ENCODE measurements around the gene JAKMIP3. TPM values are rescaled to one million over a fixed set of nuclear protein-coding genes. Genes with fewer than 3 reads are reported as not detected.
A peak's percentile ranks its signal among the peaks of the same experiment; 100 is the strongest.

The JAKMIP3 gene
- total and polyA plus RNA-seq, 2 experiments from 2014 or later = 0.26 to 0.42 TPM

DNA sequence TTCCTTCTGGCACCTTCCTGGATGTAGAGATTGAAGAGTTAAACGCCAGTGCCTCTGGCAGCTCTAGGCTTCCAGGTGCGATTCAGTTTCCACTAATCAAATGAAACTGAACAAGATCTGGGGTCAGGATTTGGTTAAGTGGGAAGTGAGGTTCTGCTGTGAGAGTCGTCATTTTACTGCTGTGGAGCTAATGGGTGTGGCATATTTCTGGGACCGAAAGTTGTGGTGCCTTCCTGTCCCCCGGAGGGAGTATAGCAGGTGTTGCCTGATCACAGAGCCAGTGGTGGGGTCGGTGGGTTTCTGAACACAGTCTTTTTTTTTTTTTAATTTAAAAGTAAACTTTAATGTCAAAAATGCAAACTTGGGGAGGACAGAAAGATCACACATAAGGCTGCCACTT is 37.0 kb upstream of the JAKMIP3 start:
- TF ChIP-seq, protein P1, sequence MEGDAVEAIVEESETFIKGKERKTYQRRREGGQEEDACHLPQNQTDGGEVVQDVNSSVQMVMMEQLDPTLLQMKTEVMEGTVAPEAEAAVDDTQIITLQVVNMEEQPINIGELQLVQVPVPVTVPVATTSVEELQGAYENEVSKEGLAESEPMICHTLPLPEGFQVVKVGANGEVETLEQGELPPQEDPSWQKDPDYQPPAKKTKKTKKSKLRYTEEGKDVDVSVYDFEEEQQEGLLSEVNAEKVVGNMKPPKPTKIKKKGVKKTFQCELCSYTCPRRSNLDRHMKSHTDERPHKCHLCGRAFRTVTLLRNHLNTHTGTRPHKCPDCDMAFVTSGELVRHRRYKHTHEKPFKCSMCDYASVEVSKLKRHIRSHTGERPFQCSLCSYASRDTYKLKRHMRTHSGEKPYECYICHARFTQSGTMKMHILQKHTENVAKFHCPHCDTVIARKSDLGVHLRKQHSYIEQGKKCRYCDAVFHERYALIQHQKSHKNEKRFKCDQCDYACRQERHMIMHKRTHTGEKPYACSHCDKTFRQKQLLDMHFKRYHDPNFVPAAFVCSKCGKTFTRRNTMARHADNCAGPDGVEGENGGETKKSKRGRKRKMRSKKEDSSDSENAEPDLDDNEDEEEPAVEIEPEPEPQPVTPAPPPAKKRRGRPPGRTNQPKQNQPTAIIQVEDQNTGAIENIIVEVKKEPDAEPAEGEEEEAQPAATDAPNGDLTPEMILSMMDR (IDR thresholded peaks at IDR 0.05; ENCODE audit: low read depth, low read length) = no peak

DNA sequence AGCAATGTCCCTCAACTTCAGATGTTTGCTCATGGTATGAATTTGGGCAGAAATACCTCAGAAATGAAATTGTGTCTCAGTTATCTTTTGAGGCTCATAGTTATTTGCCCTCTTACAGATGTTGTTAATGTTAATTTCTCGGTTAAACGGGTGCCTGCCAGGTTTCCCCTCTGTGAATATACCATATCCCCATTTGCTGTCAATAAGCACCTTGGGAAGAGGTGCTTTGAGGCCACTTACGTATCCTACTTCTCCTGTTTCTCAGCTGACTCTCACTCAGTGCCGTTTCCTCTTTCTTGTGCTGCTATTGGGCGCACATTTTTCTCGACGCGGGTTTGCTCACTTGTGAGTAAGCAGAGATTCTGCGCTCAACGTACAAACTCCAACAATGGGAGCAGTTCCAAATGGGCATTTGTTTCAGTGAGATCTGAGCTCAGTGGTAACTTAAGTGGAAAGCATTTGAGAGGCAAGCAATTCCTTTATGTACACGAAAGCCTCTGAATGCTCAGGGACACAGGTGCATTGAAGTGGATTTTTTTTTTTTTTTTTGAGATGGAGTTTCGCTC is 34.8 kb upstream of the JAKMIP3 start:
- DNase-seq (ENCODE audit: low read depth in 1 of 2, low spot score in 1 of 2) = no peak
- no peaks in the 10 kb centered on the region for H3K4me1 ChIP-seq (ENCODE audit: low read depth)
- H3K36me3 ChIP-seq = no peaks in the 10 kb centered on the region
- TF ChIP-seq, protein P1 (IDR thresholded peaks at IDR 0.05; ENCODE audit: low read depth, low read length) = no peak
- no peak overlapping the region for H3K27ac ChIP-seq
- no peaks in the 10 kb centered on the region for H3K9me3 ChIP-seq (ENCODE audit: low read depth)
- H3K4me3 ChIP-seq = no peak overlapping the region
- H3K27me3 ChIP-seq = peaks cover 50% of the 10 kb centered on the region

More for the DNA sequence above, 37.0 kb upstream of the JAKMIP3 start:
- no peak overlapping the region for H3K27ac ChIP-seq
- H3K27me3 ChIP-seq = peaks cover 40% of the 10 kb centered on the region
- no peaks in the 10 kb centered on the region for H3K9me3 ChIP-seq (ENCODE audit: low read depth)
- no peak overlapping the region for H3K4me3 ChIP-seq
- no peaks in the 10 kb centered on the region for H3K36me3 ChIP-seq
- no peaks in the 10 kb centered on the region for H3K4me1 ChIP-seq (ENCODE audit: low read depth)
- no peak for DNase-seq (ENCODE audit: low read depth in 1 of 2, low spot score in 1 of 2)

DNA sequence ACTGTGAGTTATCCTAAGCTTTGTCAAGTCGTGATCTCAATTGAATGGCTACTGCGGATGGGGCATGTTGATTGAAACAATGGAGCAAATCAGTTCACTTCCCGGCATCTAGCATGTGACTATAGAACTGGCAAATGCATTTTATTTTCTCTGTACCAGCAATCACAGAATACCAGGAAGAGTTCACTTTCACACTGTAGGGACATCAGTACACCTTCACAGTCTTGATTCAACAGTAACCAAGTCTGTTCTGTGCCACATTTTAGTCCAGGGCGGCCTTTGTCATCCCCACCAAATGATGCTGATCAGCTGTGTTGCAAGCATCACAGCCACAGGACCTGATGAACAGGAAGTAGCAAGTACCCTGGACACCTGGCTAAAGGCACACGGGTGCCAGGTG is 32.1 kb upstream of the JAKMIP3 start:
- DNase-seq (ENCODE audit: low read depth in 1 of 2, low spot score in 1 of 2) = no peak
- H3K27ac ChIP-seq = no peak overlapping the region
- no peaks in the 10 kb centered on the region for H3K36me3 ChIP-seq
- no peaks in the 10 kb centered on the region for H3K4me1 ChIP-seq (ENCODE audit: low read depth)
- no peaks in the 10 kb centered on the region for H3K9me3 ChIP-seq (ENCODE audit: low read depth)
- peaks cover 74% of the 10 kb centered on the region for H3K27me3 ChIP-seq
- TF ChIP-seq, protein P1 (IDR thresholded peaks at IDR 0.05; ENCODE audit: low read depth, low read length) = no peak
- no peak overlapping the region for H3K4me3 ChIP-seq

DNA sequence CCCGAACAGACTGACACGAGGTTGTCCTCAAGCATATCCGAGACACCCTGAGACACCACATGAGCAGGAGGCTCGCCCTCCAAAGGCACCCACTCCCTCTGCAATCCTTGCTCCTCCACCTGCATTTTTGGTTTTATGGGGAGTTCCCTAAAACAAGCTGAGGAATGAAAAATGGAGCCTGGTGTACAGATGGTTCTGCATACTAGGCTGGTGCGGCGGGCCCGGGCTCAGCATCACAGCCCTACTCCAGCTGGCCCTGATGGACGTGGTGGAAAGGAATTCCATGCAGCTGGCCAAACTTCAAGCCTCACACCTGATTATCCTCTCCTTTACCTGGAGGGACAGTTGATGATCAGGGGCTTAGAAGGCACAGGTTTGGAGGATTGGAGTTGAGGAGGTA is 30.3 kb upstream of the JAKMIP3 start:
- Histone ChIP-seq H3K4me3 (no peak overlapping the region), H3K9me3 (ENCODE audit: low read depth) (no peaks in the 10 kb centered on the region), H3K27me3 (peaks cover 88% of the 10 kb centered on the region), H3K36me3 (no peaks in the 10 kb centered on the region), H3K4me1 (ENCODE audit: low read depth) (no peaks in the 10 kb centered on the region), H3K27ac (no peak overlapping the region)
- DNase-seq (ENCODE audit: low read depth in 1 of 2, low spot score in 1 of 2) = no peak
- TF ChIP-seq, protein P1 (IDR thresholded peaks at IDR 0.05; ENCODE audit: low read depth, low read length) = no peak

DNA sequence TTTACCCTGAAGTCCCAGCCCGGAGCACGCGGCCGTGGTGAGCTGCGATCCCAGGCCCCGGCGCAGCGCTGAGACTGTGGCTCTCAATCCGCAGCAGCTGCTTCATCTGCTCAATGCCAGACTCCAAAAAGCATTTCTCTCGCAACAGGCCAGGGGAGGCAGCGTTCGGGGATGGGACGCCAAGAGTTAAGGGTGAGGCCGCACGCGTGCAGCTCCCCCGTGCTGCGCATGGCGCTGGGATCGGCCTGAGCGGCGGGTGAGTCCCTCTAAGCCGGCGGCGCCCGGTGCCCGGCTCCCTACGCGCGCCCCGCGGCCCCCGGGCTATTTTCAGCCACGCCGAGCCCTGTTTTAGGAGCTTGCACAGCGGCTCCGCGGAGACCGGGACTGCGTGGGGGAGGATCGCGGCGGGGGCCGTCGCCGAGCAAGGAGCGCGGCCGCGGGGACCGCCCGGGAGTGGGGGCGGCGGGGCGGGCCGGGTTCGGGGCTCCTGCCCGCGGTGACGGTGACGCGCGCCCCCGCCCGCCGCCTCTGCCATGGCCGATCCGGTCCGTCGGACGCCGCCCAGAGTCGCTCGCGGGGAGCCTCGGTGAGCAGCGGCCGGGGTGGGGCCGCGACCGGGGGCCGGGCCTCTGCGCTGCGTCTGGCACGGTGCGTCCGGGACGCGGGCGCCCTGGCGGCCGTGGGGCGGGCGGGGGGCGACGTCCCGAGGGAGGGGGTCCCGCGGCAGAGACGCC is 29.4 kb upstream of the JAKMIP3 start:
- no peaks in the 10 kb centered on the region for H3K9me3 ChIP-seq (ENCODE audit: low read depth)
- no peaks in the 10 kb centered on the region for H3K36me3 ChIP-seq
- peak; percentile 45 to 64 for DNase-seq (ENCODE audit: low read depth in 1 of 2, low spot score in 1 of 2)
- H3K4me1 ChIP-seq (ENCODE audit: low read depth) = no peaks in the 10 kb centered on the region
- peak overlapping the region; percentile 39 for H3K4me3 ChIP-seq
- H3K27me3 ChIP-seq = peaks cover 90% of the 10 kb centered on the region
- TF ChIP-seq, protein P1 (IDR thresholded peaks at IDR 0.05; ENCODE audit: low read depth, low read length) = no peak
- H3K27ac ChIP-seq = no peak overlapping the region
